ENCODE measurements around the gene GPR142. TPM values are rescaled to one million over a fixed set of nuclear protein-coding genes. Genes with fewer than 3 reads are reported as not detected.

The GPR142 gene
- total RNA-seq, 1 donor from 2014 or later, result not detected

GRCh38 chr17:74332763-74333283, 34.5 kb upstream of the GPR142 start:
- TF ChIP-seq CTCF (IDR thresholded peaks at IDR 0.05; ENCODE audit: unreplicated experiment), result no peak
- DNase-seq (ENCODE audit: low spot score in 2 of 2, unreplicated experiment in 2 of 2), result no peak
- H3K4me1 Mint-ChIP-seq, result peaks cover 8% of the 10 kb centered on the region
- H3K27me3 Mint-ChIP-seq (ENCODE audit: low read depth), result peaks cover 54% of the 10 kb centered on the region
- no peaks in the 10 kb centered on the region for H3K36me3 Mint-ChIP-seq
- no peaks in the 10 kb centered on the region for H3K9me3 Mint-ChIP-seq
- no peak overlapping the region for H3K4me3 Mint-ChIP-seq
- no peak overlapping the region for H3K27ac Mint-ChIP-seq

GRCh38 chr17:74334393-74335039, 32.8 kb upstream of the GPR142 start:
- no peaks in the 10 kb centered on the region for H3K9me3 Mint-ChIP-seq

GRCh38 chr17:74335529-74336062, 31.7 kb upstream of the GPR142 start:
- H3K27ac Mint-ChIP-seq, result no peak overlapping the region
- H3K27me3 Mint-ChIP-seq (ENCODE audit: low read depth), result peaks cover 48% of the 10 kb centered on the region
- no peaks in the 10 kb centered on the region for H3K36me3 Mint-ChIP-seq
- no peak for DNase-seq (ENCODE audit: low spot score in 2 of 2, unreplicated experiment in 2 of 2)
- TF ChIP-seq CTCF (IDR thresholded peaks at IDR 0.05; ENCODE audit: unreplicated experiment), result no peak
- H3K4me1 Mint-ChIP-seq, result peaks cover 8% of the 10 kb centered on the region
- H3K4me3 Mint-ChIP-seq, result no peak overlapping the region
- H3K9me3 Mint-ChIP-seq, result no peaks in the 10 kb centered on the region

More at GRCh38 chr17:74334393-74335039, 32.8 kb upstream of the GPR142 start:
- Mint-ChIP-seq H3K36me3 (no peaks in the 10 kb centered on the region), H3K27ac (no peak overlapping the region), H3K27me3 (ENCODE audit: low read depth) (peaks cover 53% of the 10 kb centered on the region), H3K4me3 (no peak overlapping the region), H3K4me1 (peaks cover 8% of the 10 kb centered on the region)
- no peak for DNase-seq (ENCODE audit: low spot score in 2 of 2, unreplicated experiment in 2 of 2)
- TF ChIP-seq CTCF (IDR thresholded peaks at IDR 0.05; ENCODE audit: unreplicated experiment), result no peak

GRCh38 chr17:74336307-74336706, 31.0 kb upstream of the GPR142 start:
- Mint-ChIP-seq H3K9me3 (no peaks in the 10 kb centered on the region), H3K36me3 (no peaks in the 10 kb centered on the region), H3K4me1 (peaks cover 8% of the 10 kb centered on the region), H3K27ac (no peak overlapping the region), H3K27me3 (ENCODE audit: low read depth) (peaks cover 41% of the 10 kb centered on the region), H3K4me3 (no peak overlapping the region)
- no peak for TF ChIP-seq CTCF (IDR thresholded peaks at IDR 0.05; ENCODE audit: unreplicated experiment)
- DNase-seq (ENCODE audit: low spot score in 2 of 2, unreplicated experiment in 2 of 2), result no peak

- Mint-ChIP-seq H3K27ac (no peak overlapping the region), H3K9me3 (no peaks in the 10 kb centered on the region), H3K4me1 (peaks cover 1% of the 10 kb centered on the region), H3K4me3 (no peak overlapping the region), H3K36me3 (no peaks in the 10 kb centered on the region), H3K27me3 (ENCODE audit: low read depth) (peaks cover 40% of the 10 kb centered on the region)
- no peak for TF ChIP-seq CTCF (IDR thresholded peaks at IDR 0.05; ENCODE audit: unreplicated experiment)
- no peak for DNase-seq (ENCODE audit: low spot score in 2 of 2, unreplicated experiment in 2 of 2)
These were observed 29.3 kb upstream of the GPR142 start for GRCh38 chr17:74337834-74338500.

Measured in mesothelial cell of epicardium (in vitro differentiated cells).